Stimulated activated naive CD8-positive, alpha-beta T cell treated with anti-CD3 and anti-CD28 coated beads, Interleukin-15, Interleukin-2, amounts not matched to agents 100 U/mL and 50 U/mL, for 24 hours (primary cell): ENCODE data around the gene FAM199X.
"Not testable (repeated sequence)": the region's sequence is repeated elsewhere in the genome, so short reads cannot be mapped to it uniquely, and the experiment has no call there.

Source experiments
- ATAC-seq: fragments of 150-1000 bp; cut with Tn5 transposase; one replicate; pipeline ENCODE4 v1.10.0; 2021
- DNase-seq: peaks from one replicate; pipeline ENCODE4 v3.0.0; 2021

The FAM199X gene

DNA sequence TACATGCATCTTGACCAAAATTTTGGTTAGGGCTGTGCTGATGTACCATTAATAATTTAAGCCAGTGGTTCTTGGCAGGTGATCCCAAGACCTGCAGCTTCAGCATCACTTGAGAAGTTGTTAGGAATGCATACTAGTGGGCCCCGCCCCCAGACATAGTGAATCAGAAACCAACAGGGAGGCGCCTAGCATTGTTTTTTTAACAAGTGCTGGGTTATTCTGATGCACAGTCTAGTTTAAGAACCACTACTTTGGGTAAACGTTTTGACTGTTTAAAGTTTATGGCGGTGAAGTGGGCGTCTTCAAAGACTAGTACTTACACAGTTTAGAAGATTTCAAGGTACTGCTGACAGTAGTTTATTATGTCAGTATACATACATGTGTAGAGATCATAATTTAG, 23.6 kb downstream of the FAM199X start:
- ATAC-seq (no peak), DNase-seq (no peak)

DNA sequence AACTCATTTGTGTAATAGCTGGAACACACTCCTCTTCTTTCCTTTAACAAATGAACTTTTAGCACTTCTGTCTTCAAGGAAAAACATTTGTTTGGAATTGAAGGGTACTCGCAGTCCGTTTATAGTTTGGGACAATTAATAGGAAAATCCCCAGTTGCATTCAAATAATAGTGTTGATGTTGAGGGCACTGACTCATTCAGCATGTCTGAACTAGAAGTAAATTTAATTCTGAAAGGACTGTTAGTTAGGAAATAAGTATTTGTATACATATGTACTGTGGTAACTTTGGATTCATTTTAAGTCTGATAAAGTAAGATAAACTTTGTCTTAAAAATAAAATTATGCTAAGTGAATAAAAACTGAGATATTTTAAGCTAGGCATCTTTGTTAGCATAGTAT, 27.2 kb downstream of the FAM199X start:
- DNase-seq, result no peak
- no peak for ATAC-seq

DNA sequence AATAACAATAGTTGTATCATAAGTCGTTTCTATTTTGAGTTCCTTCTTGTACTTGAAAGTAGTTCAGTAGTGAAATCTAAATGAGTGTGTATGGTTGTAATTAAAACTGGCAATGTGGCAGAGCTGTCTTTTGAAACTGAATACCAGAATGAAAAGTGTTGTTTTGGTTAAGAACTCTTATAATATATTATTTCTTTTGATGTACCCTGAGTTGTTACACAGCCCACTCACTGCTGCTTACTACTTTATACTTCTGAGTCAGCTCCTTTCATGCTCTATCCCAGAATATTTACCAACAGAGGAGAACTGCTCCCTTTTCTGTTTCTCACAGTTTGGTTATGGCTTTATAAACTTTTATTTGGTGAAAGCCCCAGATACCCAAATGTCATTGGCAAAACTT, 28.8 kb downstream of the FAM199X start:
- ATAC-seq (no peak), DNase-seq (no peak)

DNA sequence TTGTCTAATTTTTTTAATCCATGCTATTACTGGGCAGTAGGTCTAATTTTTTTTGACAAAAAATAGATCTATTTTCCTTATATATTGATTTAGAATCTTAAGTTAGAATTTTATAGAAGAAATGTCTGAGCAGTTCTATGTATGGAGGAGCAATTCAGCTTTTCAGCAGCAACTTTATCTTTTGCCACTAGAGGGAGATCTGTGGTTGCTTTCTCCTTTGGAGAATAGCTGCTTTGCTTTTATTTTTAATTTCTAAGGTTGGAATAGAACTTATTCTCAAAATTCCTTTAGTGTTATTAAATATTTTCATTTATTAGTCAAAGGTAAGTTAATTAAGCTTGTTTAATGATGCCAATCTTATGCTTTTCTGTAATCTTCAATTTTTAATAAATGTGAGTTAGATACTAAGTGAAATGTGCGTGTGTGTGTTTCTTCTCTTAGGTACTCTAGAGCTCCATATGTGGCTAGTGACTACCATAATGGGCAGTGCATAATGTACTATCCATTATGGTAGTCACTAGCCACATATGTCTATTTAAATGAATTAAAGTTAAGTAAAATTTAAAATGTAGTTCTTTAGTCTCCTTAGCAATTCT, 29.3 kb downstream of the FAM199X start:
- ATAC-seq (no peak), DNase-seq (no peak)

- DNase-seq (no peak), ATAC-seq (no peak)
These were observed 39.3 kb downstream of the FAM199X start for GRCh38 chrX:104205548-104205947.

DNA sequence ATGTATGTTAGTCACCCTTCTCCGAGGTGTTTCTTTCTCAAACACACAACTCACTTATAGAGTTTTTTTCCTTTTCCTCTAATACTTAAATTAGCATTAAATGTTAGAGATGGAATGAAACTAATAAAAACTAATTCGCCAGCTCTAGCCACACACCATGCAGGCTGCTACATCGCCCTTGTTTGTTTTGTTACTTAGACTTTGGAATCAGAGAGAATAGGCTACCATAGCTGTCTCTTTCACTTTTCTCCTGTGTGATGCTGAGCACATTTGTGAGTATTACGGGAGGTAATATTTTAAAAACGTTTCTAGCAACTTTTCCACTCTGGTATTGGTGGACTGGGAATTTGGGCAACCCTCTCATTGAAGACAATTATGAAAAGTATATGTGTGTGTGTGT, 44.9 kb downstream of the FAM199X start:
- ATAC-seq, result no peak
- DNase-seq, result no peak

GRCh38 chrX:104230060-104230459, 63.8 kb downstream of the FAM199X start:
- not testable (repeated sequence) for ATAC-seq, DNase-seq
